OCI-LY1 (cell line): ENCODE results near the gene RPL13.

Experiments
- H2AFZ ChIP-seq: fragments of 200-600 bp; sonication (generic), shearing (Covaris generic); 2 replicates; pipeline ENCODE4 v1.6.0; 2014; ENCODE audit warnings: antibody characterized with exemption, mild to moderate bottlenecking, low read length
- H3F3A ChIP-seq: fragments of 200-600 bp; sonication (generic), shearing (Covaris generic); 2 replicates; pipeline ENCODE4 v1.6.0; 2014; ENCODE audit warnings: mild to moderate bottlenecking, antibody characterized with exemption, low read length, moderate library complexity; ENCODE audit not compliant: insufficient read depth
- H3K27ac ChIP-seq: fragments of 200-600 bp; sonication (generic); 2 replicates; pipeline ENCODE4 v1.5.1; 2014; ENCODE audit warnings: low read length, mixed run types, mild to moderate bottlenecking, low read depth; ENCODE audit not compliant: poor library complexity, severe bottlenecking
- H3K27me3 ChIP-seq: fragments of 200-600 bp; sonication (generic); 2 replicates; pipeline ENCODE4 v1.6.0; 2014; ENCODE audit warnings: antibody characterized with exemption, mild to moderate bottlenecking, low read length, moderate library complexity; ENCODE audit not compliant: insufficient read depth
- H3K36me3 ChIP-seq: fragments of 200-600 bp; sonication (generic); 2 replicates; pipeline ENCODE4 v1.6.1; 2014; ENCODE audit warnings: mild to moderate bottlenecking, antibody characterized with exemption, low read length, moderate library complexity, mixed read lengths; ENCODE audit not compliant: insufficient read depth
- H3K4me1 ChIP-seq: fragments of 200-600 bp; sonication (generic); 2 replicates; pipeline ENCODE4 v1.5.1; 2014; ENCODE audit warnings: mild to moderate bottlenecking, low read length, moderate library complexity; ENCODE audit not compliant: insufficient read depth, severe bottlenecking
- H3K4me2 ChIP-seq: fragments of 200-600 bp; sonication (generic), shearing (Covaris generic); 2 replicates; pipeline ENCODE4 v1.6.1; 2014; ENCODE audit warnings: low read length
- H3K4me3 ChIP-seq: fragments of 200-600 bp; sonication (generic); 2 replicates; pipeline ENCODE4 v1.5.1; 2014; ENCODE audit warnings: low read length, low read depth, mild to moderate bottlenecking, mixed read lengths; ENCODE audit not compliant: poor library complexity, severe bottlenecking
- H3K79me2 ChIP-seq: fragments of 200-600 bp; shearing (Covaris generic); 2 replicates; pipeline ENCODE4 v1.6.1; 2016; ENCODE audit warnings: mixed run types, low read length, mixed read lengths; ENCODE audit not compliant: insufficient read depth
- H3K9ac ChIP-seq: fragments of 200-600 bp; sonication (generic), shearing (Covaris generic); 2 replicates; pipeline ENCODE4 v1.6.1; 2014; ENCODE audit warnings: mild to moderate bottlenecking, low read length, mixed read lengths
- H3K9me2 ChIP-seq: fragments of 200-600 bp; sonication (generic), shearing (Covaris generic); 2 replicates; pipeline ENCODE4 v1.6.1; 2014; ENCODE audit warnings: low read depth, mild to moderate bottlenecking, low read length, mixed read lengths
- H3K9me3 ChIP-seq: fragments of 200-600 bp; shearing (Covaris generic); 2 replicates; pipeline ENCODE4 v1.6.1; 2014; ENCODE audit warnings: low read length, mixed read lengths
- H4K20me1 ChIP-seq: fragments of 200-600 bp; sonication (generic), shearing (Covaris generic); 2 replicates; pipeline ENCODE4 v1.6.0; 2016; ENCODE audit warnings: mild to moderate bottlenecking, low read length; ENCODE audit not compliant: insufficient read depth
- EZH2 ChIP-seq: fragments of 200-600 bp; sonication (generic), shearing (Covaris generic); IDR thresholded peaks from 2 replicates; pipeline ENCODE4 v1.8.0; 2017; ENCODE audit warnings: borderline replicate concordance, mixed run types, mild to moderate bottlenecking, antibody characterized with exemption, low read length, moderate library complexity, mixed read lengths
- TF ChIP-seq, protein P1 (sequence below): fragments of 200-600 bp; sonication (generic), shearing (Covaris generic); IDR thresholded peaks from 2 replicates; pipeline ENCODE4 v1.5.1; 2017; ENCODE audit warnings: mild to moderate bottlenecking, antibody characterized with exemption, low read length, moderate library complexity, mixed read lengths

The RPL13 gene

DNA sequence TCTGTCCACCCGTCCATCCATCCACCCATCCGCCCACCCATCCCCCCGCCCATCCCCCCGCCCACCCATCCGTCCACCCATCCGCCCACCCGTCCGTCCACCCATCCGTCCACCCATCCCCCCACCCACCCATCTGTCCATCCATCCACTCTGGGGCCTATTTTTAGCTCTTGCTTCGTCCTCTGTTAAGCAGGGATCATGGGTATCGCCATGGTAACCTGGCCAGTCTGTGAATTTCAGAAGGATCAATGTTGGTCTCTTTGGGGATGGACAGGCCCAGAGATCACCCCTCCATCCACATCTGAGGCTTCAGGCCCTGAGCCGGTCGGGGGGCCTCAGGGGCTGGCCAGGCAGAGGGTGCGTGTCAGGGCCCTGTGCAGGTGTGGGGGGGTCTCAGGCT lies 37.7 kb downstream of the RPL13 start:
- Histone ChIP-seq H3K4me1 (no peaks in the 10 kb centered on the region), H2AFZ (no peak overlapping the region), H3K9ac (no peak overlapping the region), H3F3A (no peaks in the 10 kb centered on the region), H4K20me1 (no peaks in the 10 kb centered on the region), H3K36me3 (no peaks in the 10 kb centered on the region), H3K27ac (no peak overlapping the region), H3K9me3 (no peaks in the 10 kb centered on the region), H3K9me2 (no peaks in the 10 kb centered on the region), H3K79me2 (no peaks in the 10 kb centered on the region), H3K27me3 (no peaks in the 10 kb centered on the region; the same call in none of the 2 replicates), H3K4me3 (no peak overlapping the region), H3K4me2 (no peak overlapping the region)
- TF ChIP-seq EZH2, result no peak
- TF ChIP-seq, protein P1, sequence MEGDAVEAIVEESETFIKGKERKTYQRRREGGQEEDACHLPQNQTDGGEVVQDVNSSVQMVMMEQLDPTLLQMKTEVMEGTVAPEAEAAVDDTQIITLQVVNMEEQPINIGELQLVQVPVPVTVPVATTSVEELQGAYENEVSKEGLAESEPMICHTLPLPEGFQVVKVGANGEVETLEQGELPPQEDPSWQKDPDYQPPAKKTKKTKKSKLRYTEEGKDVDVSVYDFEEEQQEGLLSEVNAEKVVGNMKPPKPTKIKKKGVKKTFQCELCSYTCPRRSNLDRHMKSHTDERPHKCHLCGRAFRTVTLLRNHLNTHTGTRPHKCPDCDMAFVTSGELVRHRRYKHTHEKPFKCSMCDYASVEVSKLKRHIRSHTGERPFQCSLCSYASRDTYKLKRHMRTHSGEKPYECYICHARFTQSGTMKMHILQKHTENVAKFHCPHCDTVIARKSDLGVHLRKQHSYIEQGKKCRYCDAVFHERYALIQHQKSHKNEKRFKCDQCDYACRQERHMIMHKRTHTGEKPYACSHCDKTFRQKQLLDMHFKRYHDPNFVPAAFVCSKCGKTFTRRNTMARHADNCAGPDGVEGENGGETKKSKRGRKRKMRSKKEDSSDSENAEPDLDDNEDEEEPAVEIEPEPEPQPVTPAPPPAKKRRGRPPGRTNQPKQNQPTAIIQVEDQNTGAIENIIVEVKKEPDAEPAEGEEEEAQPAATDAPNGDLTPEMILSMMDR, result no peak

DNA sequence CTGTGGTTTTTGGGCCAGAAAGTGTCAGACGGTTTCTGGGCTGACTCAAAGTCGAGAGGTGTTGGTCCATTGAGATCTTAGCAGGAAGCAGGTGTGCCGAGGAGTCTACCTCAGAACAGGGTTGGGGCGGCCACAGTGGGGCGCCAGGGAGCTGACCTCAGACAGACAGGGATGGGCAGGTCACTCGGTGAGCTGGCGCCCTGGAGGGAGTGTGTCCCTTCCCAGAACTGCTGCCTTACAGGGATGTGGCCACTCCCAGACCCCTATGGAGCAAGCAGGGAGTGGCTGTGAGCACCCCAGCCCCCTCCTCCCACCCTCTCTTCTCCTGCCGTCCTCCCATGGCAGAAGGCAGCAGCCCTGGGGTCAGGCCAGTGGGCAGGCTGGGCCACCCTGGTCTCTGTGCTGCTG lies 39.0 kb downstream of the RPL13 start:
- Histone ChIP-seq H3K4me2 (no peak overlapping the region), H2AFZ (no peak overlapping the region), H3K9ac (no peak overlapping the region), H3K36me3 (no peaks in the 10 kb centered on the region), H3K27me3 (no peaks in the 10 kb centered on the region; the same call in none of the 2 replicates), H3K9me2 (no peaks in the 10 kb centered on the region), H3F3A (no peaks in the 10 kb centered on the region), H3K4me1 (no peaks in the 10 kb centered on the region), H3K79me2 (no peaks in the 10 kb centered on the region), H3K27ac (no peak overlapping the region), H3K4me3 (no peak overlapping the region), H3K9me3 (no peaks in the 10 kb centered on the region), H4K20me1 (no peaks in the 10 kb centered on the region)
- TF ChIP-seq, protein P1, result peak; percentile 49
- TF ChIP-seq EZH2, result no peak

DNA sequence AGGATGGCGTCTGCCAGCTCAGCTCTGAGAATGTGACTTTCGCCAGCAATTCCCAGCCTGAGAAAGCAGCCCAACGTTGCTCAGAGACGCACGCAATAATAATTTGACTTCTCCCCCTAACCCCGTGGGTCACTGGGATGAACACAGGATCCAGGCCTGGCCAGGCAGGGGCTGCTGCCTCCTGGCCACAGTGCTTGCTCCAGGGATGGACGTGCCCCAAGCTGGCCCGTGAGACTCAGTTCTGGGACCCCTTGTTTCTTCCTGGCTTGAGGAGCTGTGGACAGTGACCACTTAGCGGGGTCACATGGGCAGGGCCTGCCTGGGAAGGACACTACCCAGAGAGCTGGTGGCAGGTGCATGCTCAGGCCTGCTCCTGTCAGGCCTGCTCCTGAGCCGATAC lies 39.4 kb downstream of the RPL13 start:
- Histone ChIP-seq H3K9me3 (no peaks in the 10 kb centered on the region), H3K27ac (no peak overlapping the region), H4K20me1 (no peaks in the 10 kb centered on the region), H3K36me3 (no peaks in the 10 kb centered on the region), H3K9ac (no peak overlapping the region), H3F3A (no peaks in the 10 kb centered on the region), H3K27me3 (no peaks in the 10 kb centered on the region; the same call in none of the 2 replicates), H3K9me2 (no peaks in the 10 kb centered on the region), H3K4me1 (no peaks in the 10 kb centered on the region), H2AFZ (no peak overlapping the region), H3K4me3 (no peak overlapping the region), H3K79me2 (no peaks in the 10 kb centered on the region), H3K4me2 (no peak overlapping the region)
- TF ChIP-seq EZH2, result no peak
- TF ChIP-seq, protein P1, result no peak
